Measurements from ENCODE around the gene ATP2C2.

GRCh38 chr16:84451781-84452180, 83.4 kb downstream of the ATP2C2 start:
- no peak for TF ChIP-seq SUZ12 (IDR thresholded peaks at IDR 0.05)
- TF ChIP-seq CTBP1 (IDR thresholded peaks at IDR 0.05; ENCODE audit: borderline replicate concordance) = no peak
- no peak for TF ChIP-seq L3MBTL2 (conservative IDR thresholded peaks at IDR 0.05)
- TF ChIP-seq BHLHE40 (IDR thresholded peaks at IDR 0.05; ENCODE audit: borderline replicate concordance) = no peak
- no peak for TF ChIP-seq SP1 (IDR thresholded peaks at IDR 0.05)
- TF ChIP-seq PKNOX1 (IDR thresholded peaks at IDR 0.05) = no peak
- TF ChIP-seq FOXM1 (IDR thresholded peaks at IDR 0.05; ENCODE audit: borderline replicate concordance) = no peak
